Activated T-helper 2 cell treated with anti-CD3 and anti-CD28 coated beads, Interferon-gamma antibody, Interleukin-2, Interleukin-4, amounts not matched to agents 10 μg/mL and 5 μg/mL and 100 μg/mL, durations not matched to agents 14 hours and 24 hours and 36 hours (primary cell): ENCODE results near the gene HLA-C. TPM values are rescaled to one million over a fixed set of nuclear protein-coding genes. Genes with fewer than 3 reads are reported as not detected.
A peak's percentile ranks its signal among the peaks of the same experiment; 100 is the strongest.
"Not testable (repeated sequence)": the region's sequence is repeated elsewhere in the genome, so short reads cannot be mapped to it uniquely, and the experiment has no call there.

Experiments
- DNase-seq: peaks from one replicate; pipeline ENCODE4 v3.0.0; 2021; ENCODE audit warnings: low spot score
- H3K27ac Mint-ChIP-seq: one replicate; pipeline ENCODE4 v1.8.0; 2021; ENCODE audit warnings: mixed read lengths
- H3K27me3 Mint-ChIP-seq: one replicate; pipeline ENCODE4 v1.8.0; 2021; ENCODE audit warnings: low read depth, mixed read lengths
- H3K36me3 Mint-ChIP-seq: one replicate; pipeline ENCODE4 v1.8.0; 2021; ENCODE audit warnings: low read depth, mixed read lengths
- H3K4me1 Mint-ChIP-seq: one replicate; pipeline ENCODE4 v1.8.0; 2021; ENCODE audit warnings: low read depth, mixed read lengths
- H3K4me3 Mint-ChIP-seq: one replicate; pipeline ENCODE4 v1.8.0; 2021; ENCODE audit warnings: low read depth, mild to moderate bottlenecking, moderate library complexity, mixed read lengths
- H3K9me3 Mint-ChIP-seq: one replicate; pipeline ENCODE4 v1.8.0; 2021; ENCODE audit warnings: mixed read lengths
- intact Hi-C: fragments of 100-400 bp; cut with micrococcal nuclease; formaldehyde crosslinking; loops from one replicate; pipeline ENCODE4 v1.15.1; 2023
- total RNA-seq: library from RNA; stranded (reverse); gene quantifications from 2 replicates; pipeline ENCODE4 v1.2.3, GENCODE V29; 2022

The HLA-C gene
- total RNA-seq, 1 donor from 2014 or later, result 906 TPM

DNA sequence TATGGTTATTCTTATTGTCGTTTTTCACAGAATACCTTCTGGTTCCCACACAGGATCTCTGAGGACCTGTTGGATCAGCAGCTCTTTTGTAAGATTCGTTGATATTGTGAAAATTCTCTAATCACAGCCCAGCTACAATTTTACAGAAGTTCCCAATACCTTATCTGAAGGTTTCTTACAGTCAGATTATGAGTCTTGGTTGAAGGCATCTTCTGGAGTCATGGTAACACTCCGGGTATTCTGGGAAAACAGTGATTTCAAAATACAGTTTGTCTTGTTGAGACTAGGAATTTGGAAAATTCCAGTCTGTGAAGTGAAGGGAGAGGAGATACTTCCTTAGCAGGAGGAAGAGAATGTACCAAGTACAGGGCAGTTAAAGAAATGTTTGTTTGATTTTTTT, 22.2 kb upstream of the HLA-C start:
- no peaks in the 10 kb centered on the region for H3K36me3 Mint-ChIP-seq
- no peak for DNase-seq
- peaks cover 6% of the 10 kb centered on the region for H3K4me1 Mint-ChIP-seq
- H3K27me3 Mint-ChIP-seq, result peaks cover 53% of the 10 kb centered on the region
- H3K9me3 Mint-ChIP-seq, result no peaks in the 10 kb centered on the region
- no peak overlapping the region for H3K27ac Mint-ChIP-seq
- H3K4me3 Mint-ChIP-seq, result no peak overlapping the region
- intact Hi-C loops, result no loop called here

DNA sequence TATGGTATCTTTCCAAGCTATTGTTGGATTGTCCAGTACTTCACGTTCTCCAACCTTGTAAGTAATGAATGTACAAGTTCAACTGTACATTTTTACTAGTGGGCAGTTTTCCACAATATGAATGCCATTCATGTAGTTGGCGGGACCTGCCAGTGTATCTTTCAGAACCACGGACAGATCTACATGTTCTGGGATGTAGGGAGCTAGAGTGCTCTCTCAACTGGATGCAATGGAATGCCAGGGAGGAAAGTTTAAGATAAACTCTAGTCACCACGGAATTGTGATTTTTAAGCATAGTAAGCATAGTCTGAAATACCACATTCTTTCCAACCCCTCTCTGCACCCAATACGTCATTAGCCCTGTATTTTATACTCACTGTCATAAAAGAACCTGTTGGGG, 21.5 kb upstream of the HLA-C start:
- no peaks in the 10 kb centered on the region for H3K9me3 Mint-ChIP-seq
- peaks cover 48% of the 10 kb centered on the region for H3K27me3 Mint-ChIP-seq
- H3K36me3 Mint-ChIP-seq, result no peaks in the 10 kb centered on the region
- intact Hi-C loops, result no loop called here
- H3K27ac Mint-ChIP-seq, result no peak overlapping the region
- no peak overlapping the region for H3K4me3 Mint-ChIP-seq
- peaks cover 6% of the 10 kb centered on the region for H3K4me1 Mint-ChIP-seq
- DNase-seq, result no peak

DNA sequence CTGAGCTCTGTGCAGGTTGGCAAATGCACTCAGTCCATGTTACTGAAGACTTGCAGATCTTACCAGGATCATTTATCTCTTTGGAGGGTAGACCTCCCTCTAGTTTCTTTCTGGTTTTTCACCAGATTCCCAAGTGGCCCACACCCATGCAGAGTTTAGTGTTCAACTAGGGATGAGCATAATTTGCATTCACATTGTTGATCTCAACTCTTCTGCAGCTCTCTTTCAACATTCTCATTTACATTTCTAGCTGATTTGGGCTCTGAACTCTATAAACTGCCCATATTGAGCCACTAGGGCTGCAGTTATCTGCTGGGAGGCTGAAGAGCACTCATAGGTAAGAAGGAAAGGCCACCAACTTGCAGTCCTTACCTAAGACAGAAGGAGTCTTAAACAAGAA, 17.9 kb upstream of the HLA-C start:
- Mint-ChIP-seq H3K36me3 (no peaks in the 10 kb centered on the region), H3K4me1 (peaks cover 8% of the 10 kb centered on the region), H3K27ac (no peak overlapping the region), H3K27me3 (peaks cover 26% of the 10 kb centered on the region), H3K9me3 (no peaks in the 10 kb centered on the region), H3K4me3 (no peak overlapping the region)
- DNase-seq, result no peak
- intact Hi-C loops, result no loop called here

DNA sequence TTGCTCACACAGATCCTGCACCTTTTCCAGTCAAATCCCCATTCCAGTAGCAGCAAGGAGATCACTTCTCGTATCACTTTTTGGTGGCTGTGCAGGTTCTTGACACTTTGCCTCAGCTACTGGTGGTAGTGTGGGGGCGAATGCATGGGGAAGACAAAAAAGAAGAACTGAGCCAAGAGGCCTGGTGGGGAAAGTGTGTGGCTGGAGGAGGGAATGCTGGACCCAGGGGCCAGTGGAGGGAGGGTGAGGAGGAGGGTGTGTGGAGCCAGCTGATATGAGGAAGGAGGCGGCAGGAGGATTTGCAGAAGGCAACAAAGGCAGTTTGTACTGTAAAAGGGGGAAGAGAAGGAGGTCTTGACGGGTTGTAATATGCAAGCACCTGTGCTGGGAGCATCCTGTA, 15.7 kb upstream of the HLA-C start:
- DNase-seq, result no peak
- Mint-ChIP-seq H3K27ac (no peak overlapping the region), H3K9me3 (no peaks in the 10 kb centered on the region), H3K36me3 (no peaks in the 10 kb centered on the region), H3K4me3 (no peak overlapping the region), H3K4me1 (peaks cover 8% of the 10 kb centered on the region), H3K27me3 (peaks cover 16% of the 10 kb centered on the region)
- intact Hi-C loops, result no loop called here

DNA sequence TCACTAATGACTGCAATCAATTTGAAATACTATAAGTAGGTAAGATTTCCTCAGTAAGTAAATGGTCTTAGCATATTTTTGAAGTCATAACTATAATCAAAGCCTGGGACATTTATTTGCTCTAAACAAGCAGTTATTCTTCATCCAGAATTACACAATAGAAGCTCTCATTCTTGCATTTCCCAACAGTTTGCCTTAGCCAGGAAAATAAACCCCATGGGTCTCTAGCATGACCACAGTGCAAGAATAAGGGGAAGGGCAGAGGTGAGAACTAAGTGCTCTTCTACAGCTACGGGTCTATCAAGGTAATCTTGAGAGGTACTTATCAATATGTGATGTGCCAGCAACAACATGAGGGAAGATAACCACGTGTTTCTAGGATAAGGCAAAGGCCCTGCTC, 14.1 kb upstream of the HLA-C start:
- Mint-ChIP-seq H3K4me1 (peaks cover 8% of the 10 kb centered on the region), H3K36me3 (no peaks in the 10 kb centered on the region), H3K4me3 (no peak overlapping the region), H3K27me3 (peaks cover 16% of the 10 kb centered on the region), H3K27ac (no peak overlapping the region), H3K9me3 (peaks cover 6% of the 10 kb centered on the region)
- DNase-seq, result no peak
- intact Hi-C loops, result no loop called here

DNA sequence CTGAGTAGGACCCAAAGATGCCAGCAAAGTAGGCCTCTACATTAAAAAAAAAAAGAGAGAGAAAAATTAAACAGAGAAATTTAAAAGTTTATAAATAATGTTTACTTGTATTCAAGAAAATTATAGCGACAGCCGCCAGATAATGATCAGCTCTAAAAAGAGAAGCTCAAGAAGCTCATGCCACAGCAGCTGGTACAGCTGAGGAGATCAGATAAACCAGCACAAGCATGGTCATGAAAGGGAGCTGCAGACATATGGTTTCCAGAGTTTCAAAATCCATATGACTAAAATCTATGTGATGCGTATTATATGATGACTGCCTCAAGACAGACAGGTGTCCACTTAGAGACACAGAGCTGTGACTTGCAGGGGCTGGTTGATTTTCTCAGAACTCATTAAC, 13.6 kb upstream of the HLA-C start:
- no peak overlapping the region for H3K27ac Mint-ChIP-seq
- peaks cover 16% of the 10 kb centered on the region for H3K27me3 Mint-ChIP-seq
- intact Hi-C loops, result no loop called here
- peaks cover 6% of the 10 kb centered on the region for H3K9me3 Mint-ChIP-seq
- no peak overlapping the region for H3K4me3 Mint-ChIP-seq
- peaks cover 8% of the 10 kb centered on the region for H3K4me1 Mint-ChIP-seq
- no peak for DNase-seq
- no peaks in the 10 kb centered on the region for H3K36me3 Mint-ChIP-seq

DNA sequence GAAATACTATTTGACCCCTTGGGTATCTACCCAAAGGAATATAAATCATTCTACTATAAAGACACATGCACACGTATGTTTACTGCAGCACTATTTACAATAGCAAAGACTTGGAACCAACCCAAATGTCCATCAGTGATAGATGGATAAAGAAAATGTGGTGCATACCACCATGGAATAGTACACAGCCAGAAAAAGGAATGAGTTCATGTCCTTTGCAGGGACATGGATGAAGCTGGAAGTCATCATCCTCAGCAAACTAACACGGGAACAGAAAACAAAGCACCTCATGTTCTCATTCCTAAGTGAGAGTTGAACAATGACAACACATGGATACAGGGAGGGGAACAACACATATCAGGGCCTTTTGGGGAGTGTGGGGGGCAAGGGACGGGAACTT, 7.8 kb upstream of the HLA-C start:
- H3K27ac Mint-ChIP-seq, H3K4me3 Mint-ChIP-seq, intact Hi-C loops: not testable (repeated sequence)

DNA sequence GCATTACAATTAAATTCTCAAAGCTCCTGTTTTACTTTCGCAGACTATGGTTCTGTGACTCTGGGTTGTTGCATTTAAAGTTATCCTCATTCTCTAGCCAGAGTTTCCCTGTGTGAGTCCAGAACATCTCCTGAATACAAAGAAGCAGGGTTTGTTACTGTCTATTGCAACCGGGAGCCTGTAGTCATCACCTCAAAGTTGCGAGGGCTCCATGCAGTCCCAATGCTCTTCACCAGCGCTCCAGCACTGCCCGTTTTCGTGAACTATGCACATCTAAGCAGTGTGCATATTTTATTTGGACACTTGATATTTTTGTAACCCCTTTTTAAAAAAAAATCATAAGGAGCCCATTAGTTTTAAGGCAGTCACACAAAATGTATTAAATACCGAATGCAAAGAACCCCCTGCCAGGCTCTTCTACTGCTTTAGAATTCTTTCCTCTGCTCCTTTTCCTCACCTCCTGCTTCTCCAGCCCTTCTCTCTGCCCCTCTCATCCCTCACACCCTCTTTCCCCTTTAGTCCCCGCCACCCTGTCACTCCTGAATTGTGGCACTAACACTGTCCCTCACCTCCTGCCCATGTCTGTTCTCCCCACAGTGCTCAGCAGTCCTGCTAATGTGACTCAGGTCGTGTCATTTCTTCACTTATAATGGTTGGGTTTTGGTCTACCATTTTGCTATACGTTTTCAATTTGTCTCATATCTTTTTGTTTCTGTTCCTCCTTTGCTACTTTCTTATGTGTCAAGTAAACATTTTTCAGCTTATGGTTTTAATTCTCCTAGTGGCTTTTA, 1.1 kb upstream of the HLA-C start:
- peak; percentile 16 for DNase-seq
- intact Hi-C loops, result loop anchor here (1.0 to 5.0 kb wide), 5 partner anchors 68 to 656 kb away; partner anchors contain the start of genes HLA-B, MRPS18B, PPP1R10 and TCF19
- Mint-ChIP-seq H3K36me3 (peaks cover 41% of the 10 kb centered on the region), H3K4me1 (peaks cover 26% of the 10 kb centered on the region), H3K27me3 (peaks cover 18% of the 10 kb centered on the region), H3K4me3 (peak overlapping the region; percentile 94), H3K27ac (peak overlapping the region; percentile 98), H3K9me3 (no peaks in the 10 kb centered on the region)

More for the DNA sequence above, 7.8 kb upstream of the HLA-C start:
- H3K27me3 Mint-ChIP-seq, result peaks cover 40% of the 10 kb centered on the region
- not testable (repeated sequence) for DNase-seq, H3K36me3 Mint-ChIP-seq, H3K9me3 Mint-ChIP-seq, H3K4me1 Mint-ChIP-seq

DNA sequence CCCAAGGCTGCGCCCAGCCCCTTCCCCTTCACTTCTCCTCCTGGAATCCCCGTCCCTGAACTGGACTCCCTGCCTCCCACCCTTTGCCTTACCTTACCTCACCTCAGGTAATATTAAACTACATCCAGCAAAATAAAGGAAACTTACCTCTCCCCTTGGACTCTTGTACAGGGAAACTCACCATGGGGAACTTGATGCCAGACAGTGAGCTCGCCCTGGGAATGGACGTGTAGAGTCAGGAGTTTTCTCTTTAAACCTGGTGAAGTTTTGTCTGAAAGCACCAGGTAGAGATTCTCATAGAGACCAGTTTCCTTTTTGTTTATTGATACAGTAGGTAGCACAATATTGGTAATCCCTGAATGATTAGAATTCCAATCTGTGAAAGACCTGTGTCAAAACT, 544 bp upstream of the HLA-C start:
- no peak for DNase-seq
- Mint-ChIP-seq H3K36me3 (peaks cover 47% of the 10 kb centered on the region), H3K27me3 (peaks cover 13% of the 10 kb centered on the region), H3K9me3 (no peaks in the 10 kb centered on the region), H3K4me1 (peaks cover 32% of the 10 kb centered on the region), H3K4me3 (peak overlapping the region; percentile 94), H3K27ac (peak overlapping the region; percentile 98)
- intact Hi-C loops, result loop anchor here (1.0 to 5.0 kb wide), 4 partner anchors 68 to 655 kb away; partner anchors contain the start of genes MRPS18B, PPP1R10 and TCF19

DNA sequence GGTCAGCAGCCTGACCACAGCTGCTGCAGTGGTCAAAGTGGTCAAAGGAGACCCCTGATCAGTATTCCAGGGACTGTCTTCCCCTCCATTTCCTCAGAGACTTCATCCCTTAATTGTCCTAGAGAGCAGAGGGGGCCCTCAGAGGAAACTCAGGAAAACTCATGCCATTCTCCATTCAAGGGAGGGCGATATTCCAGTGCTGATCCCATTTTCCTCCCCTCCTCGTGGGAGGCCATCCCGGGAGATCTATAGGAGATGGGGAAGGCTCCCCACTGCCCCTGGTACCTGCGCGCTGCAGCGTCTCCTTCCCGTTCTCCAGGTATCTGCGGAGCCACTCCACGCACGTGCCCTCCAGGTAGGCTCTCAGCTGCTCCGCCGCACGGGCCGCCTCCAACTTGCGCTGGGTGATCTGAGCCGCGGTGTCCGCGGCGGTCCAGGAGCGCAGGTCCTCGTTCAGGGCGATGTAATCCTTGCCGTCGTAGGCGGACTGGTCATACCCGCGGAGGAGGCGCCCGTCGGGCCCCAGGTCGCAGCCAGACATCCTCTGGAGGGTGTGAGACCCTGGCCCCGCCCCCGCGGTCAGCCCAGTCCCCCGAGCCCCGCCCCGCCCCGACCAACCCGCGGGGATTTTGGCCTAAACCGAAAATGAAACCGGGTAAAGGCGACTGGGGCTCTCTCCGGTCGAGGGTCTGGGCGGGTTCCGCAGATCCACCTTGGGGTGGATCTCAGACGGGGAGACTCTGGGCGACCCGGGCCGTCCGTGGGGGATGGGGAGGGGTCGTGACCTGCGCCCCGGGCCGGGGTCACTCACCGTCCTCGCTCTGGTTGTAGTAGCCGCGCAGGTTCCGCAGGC, 878 bp downstream of the HLA-C start:
- Mint-ChIP-seq H3K4me3 (peak overlapping the region; percentile 94), H3K27ac (peak overlapping the region; percentile 98), H3K27me3 (peaks cover 4% of the 10 kb centered on the region), H3K36me3 (peaks cover 54% of the 10 kb centered on the region), H3K4me1 (peaks cover 34% of the 10 kb centered on the region), H3K9me3 (no peaks in the 10 kb centered on the region)
- DNase-seq, result peak; percentile 36
- intact Hi-C loops, result loop anchor here (5.0 kb wide), 1 partner anchor 654 kb away; the partner anchor contains the start of genes MRPS18B and PPP1R10

DNA sequence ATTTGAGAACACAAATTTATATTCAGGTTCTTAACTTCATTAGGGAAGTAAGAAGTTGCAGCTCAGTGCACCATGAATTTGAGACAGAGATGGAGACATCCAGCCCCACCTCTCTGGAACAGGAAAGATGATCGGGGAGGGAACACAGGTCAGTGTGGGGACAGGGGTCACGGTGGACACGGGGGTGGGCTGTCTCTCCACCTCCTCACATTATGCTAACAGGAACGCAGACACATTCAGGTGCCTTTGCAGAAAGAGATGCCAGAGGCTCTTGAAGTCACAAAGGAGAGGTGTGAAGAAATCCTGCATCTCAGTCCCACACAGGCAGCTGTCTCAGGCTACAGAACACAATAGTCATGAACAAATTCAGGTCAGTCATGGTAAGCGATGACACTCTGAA, 3.1 kb downstream of the HLA-C start:
- H3K27ac Mint-ChIP-seq, result peak overlapping the region; percentile 29
- H3K36me3 Mint-ChIP-seq, result peaks cover 54% of the 10 kb centered on the region
- H3K9me3 Mint-ChIP-seq, result no peaks in the 10 kb centered on the region
- peak overlapping the region; percentile 69 for H3K4me3 Mint-ChIP-seq
- intact Hi-C loops, result no loop called here
- H3K27me3 Mint-ChIP-seq, result no peaks in the 10 kb centered on the region
- no peak for DNase-seq
- H3K4me1 Mint-ChIP-seq, result peaks cover 27% of the 10 kb centered on the region

DNA sequence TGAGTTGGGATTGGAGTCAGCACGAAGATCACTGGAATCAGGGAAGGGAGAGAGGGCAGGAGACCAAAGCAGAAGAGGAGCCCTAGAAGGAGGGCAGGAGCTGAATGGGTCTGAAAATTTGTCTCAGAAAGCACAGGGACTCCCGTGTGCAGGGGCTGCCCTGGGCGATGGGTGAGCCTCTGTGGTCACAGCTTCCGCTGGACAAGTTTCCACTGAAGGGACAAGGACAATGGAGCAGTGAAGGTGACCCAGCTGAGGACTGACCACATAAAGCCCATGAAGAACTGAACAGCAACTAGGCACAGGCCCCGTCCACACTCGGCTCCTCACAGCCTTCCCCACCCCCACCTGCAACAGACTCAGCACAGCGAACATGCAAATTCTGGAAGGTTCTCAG, 3.5 kb downstream of the HLA-C start:
- Mint-ChIP-seq H3K4me3 (peak overlapping the region; percentile 31), H3K36me3 (peaks cover 54% of the 10 kb centered on the region), H3K9me3 (peaks cover 1% of the 10 kb centered on the region), H3K27ac (peak overlapping the region; percentile 27), H3K27me3 (no peaks in the 10 kb centered on the region), H3K4me1 (peaks cover 24% of the 10 kb centered on the region)
- DNase-seq, result no peak
- intact Hi-C loops, result no loop called here
